Activated CD4-positive, alpha-beta T cell treated with anti-CD3 and anti-CD28 coated beads, Interleukin-2, Interleukin-6, amounts not matched to agents 100 ng/mL and 50 ng/mL, durations not matched to agents 16 hours and 8 hours (primary cell): ENCODE measurements around the gene BLOC1S1.

ENCODE experiments used
- DNase-seq: peaks from one replicate; pipeline ENCODE4 v3.0.0-alpha.2; 2020

The BLOC1S1 gene

GRCh38 chr12:55728939-55729818 lies 13.3 kb downstream of the BLOC1S1 start, which contains the start of gene CD63:
Gene CD63 (minus strand): TSS chr12:55729009. CDS start chr12:55728341, 668 bp downstream.
- peak; percentile 83 for DNase-seq

- DNase-seq: peak; percentile 63
These were observed 14.3 kb downstream of the BLOC1S1 start for GRCh38 chr12:55729819-55730818.

- no peak for DNase-seq
These were observed 16.4 kb downstream of the BLOC1S1 start for GRCh38 chr12:55732288-55732687.

- DNase-seq: no peak
These were observed 17.2 kb downstream of the BLOC1S1 start for GRCh38 chr12:55733021-55733555.

GRCh38 chr12:55733858-55734257 lies 18.0 kb downstream of the BLOC1S1 start:
- no peak for DNase-seq

GRCh38 chr12:55734595-55734994 lies 18.7 kb downstream of the BLOC1S1 start:
- no peak for DNase-seq

- DNase-seq: no peak
These were observed 20.2 kb downstream of the BLOC1S1 start for GRCh38 chr12:55736076-55736475.

GRCh38 chr12:55736780-55737580 lies 21.1 kb downstream of the BLOC1S1 start:
- peak; percentile 72 for DNase-seq

GRCh38 chr12:55737581-55738122 lies 21.8 kb downstream of the BLOC1S1 start:
- DNase-seq: no peak

- DNase-seq: peak; percentile 91
These were observed 22.5 kb downstream of the BLOC1S1 start for GRCh38 chr12:55738123-55739024.

GRCh38 chr12:55739025-55739378 lies 23.2 kb downstream of the BLOC1S1 start:
- DNase-seq: no peak

GRCh38 chr12:55741931-55742680 lies 26.3 kb downstream of the BLOC1S1 start:
- DNase-seq: no peak

- DNase-seq: peak; percentile 81
These were observed 27.0 kb downstream of the BLOC1S1 start, which contains the start of gene GDF11 for GRCh38 chr12:55742719-55743405. Gene GDF11 (plus strand): TSS chr12:55743122. CDS start chr12:55743317, 195 bp downstream.

- DNase-seq: peak; percentile 61
These were observed 27.8 kb downstream of the BLOC1S1 start for GRCh38 chr12:55743406-55744339.

- no peak for DNase-seq
These were observed 28.6 kb downstream of the BLOC1S1 start for GRCh38 chr12:55744340-55745030.

GRCh38 chr12:55745361-55746173 lies 29.7 kb downstream of the BLOC1S1 start:
- no peak for DNase-seq
